K562 (cell line): ENCODE data around the gene UBXN11. TPM values are rescaled to one million over a fixed set of nuclear protein-coding genes. Genes with fewer than 3 reads are reported as not detected.

Source experiments
- ATF2 ChIP-seq: sonication (generic); formaldehyde crosslinking; IDR thresholded peaks from 2 replicates; pipeline ENCODE4 v1.8.1; 2022; ENCODE audit warnings: missing genetic modification reagents
- CBX5 ChIP-seq: IDR thresholded peaks from 2 replicates; pipeline ENCODE4 v1.6.1; 2014; ENCODE audit warnings: low read depth, borderline replicate concordance
- CREB3 ChIP-seq: fragments of 450-650 bp; conservative IDR thresholded peaks from 2 replicates; pipeline ENCODE4 v1.6.1; 2016; ENCODE audit warnings: missing genetic modification characterization, low read depth, mild to moderate bottlenecking, missing compliant biosample characterization, moderate library complexity
- ELK3 ChIP-seq: fragments of 450-650 bp; formaldehyde crosslinking; IDR thresholded peaks from 2 replicates; pipeline ENCODE4 v1.4.0; 2020; ENCODE audit warnings: mild to moderate bottlenecking
- ERF ChIP-seq: fragments of 450-650 bp; formaldehyde crosslinking; IDR thresholded peaks from 2 replicates; pipeline ENCODE4 v1.4.0; 2020; ENCODE audit warnings: mild to moderate bottlenecking, mixed read lengths
- HINFP ChIP-seq: fragments of 450-650 bp; conservative IDR thresholded peaks from 2 replicates; pipeline ENCODE4 v1.6.1; 2016; ENCODE audit warnings: missing genetic modification characterization, low read depth, mild to moderate bottlenecking, control low read depth, missing compliant biosample characterization
- HMG20B ChIP-seq: fragments of 250-450 bp; sonication (Bioruptor Pico); IDR thresholded peaks from 2 replicates; pipeline ENCODE4 v1.5.0; 2021; ENCODE audit warnings: mild to moderate bottlenecking
- KLF10 ChIP-seq: fragments of 250-450 bp; sonication (Bioruptor Pico); IDR thresholded peaks from 2 replicates; pipeline ENCODE4 v1.6.1; 2021; ENCODE audit warnings: matching md5 sums
- MAFK ChIP-seq: IDR thresholded peaks from 2 replicates; pipeline ENCODE4 v1.6.1; 2011; ENCODE audit warnings: low read length, improper control_type of control experiment
- MTF1 ChIP-seq: fragments of 250-450 bp; sonication (Bioruptor Pico); IDR thresholded peaks from 2 replicates; pipeline ENCODE4 v1.9.0; 2021; ENCODE audit warnings: moderate library complexity, mild to moderate bottlenecking, inconsistent platforms, borderline replicate concordance
- NCOA6 ChIP-seq: fragments of 450-650 bp; IDR thresholded peaks from 2 replicates; pipeline ENCODE4 v1.6.1; 2017; ENCODE audit warnings: mild to moderate bottlenecking
- NFE2 ChIP-seq: IDR thresholded peaks from 2 replicates; pipeline ENCODE4 v1.6.1; 2014; ENCODE audit warnings: antibody characterized with exemption, low read depth
- POLR2B ChIP-seq: fragments of 450-650 bp; IDR thresholded peaks from 2 replicates; pipeline ENCODE4 v1.6.1; 2018; ENCODE audit warnings: low read depth; ENCODE audit not compliant: partially characterized antibody
- PRMT5 ChIP-seq: sonication (generic); formaldehyde crosslinking; IDR thresholded peaks from 2 replicates; pipeline ENCODE4 v1.5.0; 2020; ENCODE audit warnings: missing genetic modification reagents
- SOX6 ChIP-seq: fragments of 450-650 bp; IDR thresholded peaks from 2 replicates; pipeline ENCODE4 v1.6.1; 2014; ENCODE audit warnings: mild to moderate bottlenecking
- STAT6 ChIP-seq: sonication (generic); formaldehyde crosslinking; IDR thresholded peaks from 2 replicates; pipeline ENCODE4 v1.8.1; 2023; ENCODE audit warnings: mild to moderate bottlenecking, missing genetic modification reagents
- TCF7 ChIP-seq: sonication (generic); IDR thresholded peaks from 2 replicates; pipeline ENCODE4 v1.6.1; 2016; ENCODE audit warnings: antibody characterized with exemption, borderline replicate concordance
- THRAP3 ChIP-seq: fragments of 450-650 bp; IDR thresholded peaks from 2 replicates; pipeline ENCODE4 v1.6.1; 2016; ENCODE audit warnings: mild to moderate bottlenecking, inconsistent platforms, borderline replicate concordance
- ZBTB34 ChIP-seq: fragments of 250-450 bp; sonication (Bioruptor Pico); IDR thresholded peaks from 2 replicates; pipeline ENCODE4 v1.8.0; 2021; ENCODE audit warnings: mild to moderate bottlenecking, moderate library complexity
- polyA plus RNA-seq, 8 experiments: library from polyadenylated mRNA; depleted of rRNA in 4 of 8; stranded (reverse) in 5 of 8; unstranded in 3 of 8; fragments of >200 nt; fragmentation: Nextera tagmentation in 2 of 8; fragmentation: Illumina TruSeq in 1 of 8; extraction: Ambion mirVana in 2 of 8; extraction: Trizol in 1 of 8; gene quantifications; 2 replicates each; pipeline versions ENCODE4 v1.2.1 to v1.2.3, GENCODE V29; 2011 to 2014; ENCODE audit warnings: inconsistent platforms in 1 of 8, missing spikeins in 1 of 8
- total RNA-seq, 7 experiments: library from RNA; depleted of rRNA in 6 of 7; stranded (reverse); fragments of >200 nt in 6 of 7; fragmentation: Illumina TruSeq in 2 of 7; extraction: Trizol in 2 of 7; gene quantifications; 2 replicates each; pipeline versions ENCODE4 v1.2.1 to v1.2.3, GENCODE V29; 2011 to 2021; ENCODE audit warnings: low replicate concordance in 1 of 7

Gene UBXN11
- total and polyA plus RNA-seq, 9 of the 15 experiments (the other 6 are each of a cell fraction or from before 2014, with no cell fraction given): 0.48 to 34.3 (median 11.3) TPM

- TF ChIP-seq HMG20B (CRISPR knock-in tag): no peak
- peak; percentile 93; the same call in 1 of the 2 replicates for TF ChIP-seq PRMT5 (CRISPR knock-in tag)
- peak; percentile 76 for TF ChIP-seq HINFP
- TF ChIP-seq CREB3: peak; percentile 94
- peak; percentile 92 for TF ChIP-seq ZBTB34
- TF ChIP-seq MTF1 (CRISPR knock-in tag): peak; percentile 79; the same call in 1 of the 2 replicates
- TF ChIP-seq POLR2B: peak; percentile 63
- TF ChIP-seq KLF10: no peak; the same call in 1 of the 2 replicates
- peak; percentile 70; the same call in 1 of the 2 replicates for TF ChIP-seq ATF2 (CRISPR knock-in tag)
- TF ChIP-seq MAFK: no peak
- TF ChIP-seq CBX5: 0 out of 2 replicates have a peak, but pooled peaks have one; percentile 11
- TF ChIP-seq ERF (CRISPR knock-in tag): peak; percentile 94
- no peak for TF ChIP-seq NFE2
- no peak for TF ChIP-seq STAT6 (CRISPR knock-in tag)
- peak; percentile 69 for TF ChIP-seq SOX6
- no peak for TF ChIP-seq TCF7
- no peak for TF ChIP-seq NCOA6
- TF ChIP-seq THRAP3: no peak
- peak; percentile 79; the same call in 1 of the 2 replicates for TF ChIP-seq ELK3 (CRISPR knock-in tag)
Observed at GRCh38 chr1:26336477-26337205, 30.2 kb upstream of the UBXN11 start (continued).
